K562 (cell line): Measurements from ENCODE around the gene CST7.

Experiments used
- CBX5 ChIP-seq: IDR thresholded peaks from 2 replicates; pipeline ENCODE4 v1.6.1; 2014; ENCODE audit warnings: low read depth, borderline replicate concordance
- IRF2 ChIP-seq: sonication (generic); formaldehyde crosslinking; IDR thresholded peaks from 2 replicates; pipeline ENCODE4 v1.8.1; 2022; ENCODE audit warnings: mild to moderate bottlenecking, missing genetic modification reagents
- MCM3 ChIP-seq: fragments of 450-650 bp; IDR thresholded peaks from 2 replicates; pipeline ENCODE4 v1.6.1; 2016
- SIN3B ChIP-seq: fragments of 450-650 bp; IDR thresholded peaks from 2 replicates; pipeline ENCODE4 v1.6.1; 2017; ENCODE audit warnings: low read depth, mild to moderate bottlenecking, moderate library complexity

DNA sequence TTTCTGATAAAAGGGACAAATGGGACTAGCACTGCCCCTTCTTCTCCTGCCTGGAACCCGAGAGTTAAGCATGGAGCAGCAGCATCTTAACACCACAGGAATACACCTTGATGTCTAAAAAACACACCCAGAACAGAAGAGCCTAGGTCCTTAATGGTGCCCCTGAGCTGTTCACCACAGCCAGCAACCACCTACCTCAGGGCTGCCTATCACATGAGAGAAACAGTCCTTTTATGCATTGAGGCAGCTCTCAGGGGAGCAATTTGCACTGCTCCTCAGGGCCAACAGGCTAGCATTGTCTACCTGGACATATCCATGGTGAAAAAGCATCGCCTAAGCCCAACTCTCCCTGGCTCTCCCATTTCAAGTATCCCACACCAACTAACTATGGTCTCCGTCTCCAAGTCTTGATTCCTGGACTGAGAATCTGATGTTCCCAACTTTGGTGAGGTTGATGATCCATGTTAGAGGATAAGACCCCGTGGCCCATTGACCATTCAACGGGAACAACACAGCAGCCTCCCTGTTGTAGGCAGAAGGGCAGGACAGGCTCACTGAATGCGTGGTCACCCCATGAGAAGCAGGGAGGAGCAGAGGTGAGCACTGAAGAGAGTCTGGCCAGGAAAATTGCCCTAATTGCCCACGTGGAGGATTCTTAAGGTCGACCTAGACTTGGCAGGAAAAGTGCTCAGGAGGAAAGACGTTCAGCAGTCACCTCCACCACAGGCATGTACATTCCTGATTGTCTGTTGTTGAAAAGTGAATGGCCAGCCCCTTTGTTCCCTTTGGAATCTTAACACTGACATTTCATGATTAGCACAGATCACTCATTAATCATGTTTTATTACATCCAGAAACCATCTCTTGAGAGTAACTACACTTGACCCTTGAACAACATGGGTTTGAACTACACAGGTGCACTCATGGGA is 47.6 kb downstream of the CST7 start:
- TF ChIP-seq IRF2 (CRISPR knock-in tag) (no peak), MCM3 (no peak), CBX5 (no peak), SIN3B (no peak)
